TTC549 (cell line): ENCODE measurements around the gene CDC34.

ENCODE experiments used
- FAIRE-seq: peaks from 2 replicates; lab custom pipeline; 2012; peaks lifted over from hg19 to GRCh38; lab: Jason Lieb, UNC

The CDC34 gene

GRCh38 chr19:497869-498510 is 33.6 kb upstream of the CDC34 start:
- no peak for FAIRE-seq

- no peak for FAIRE-seq
Measured at GRCh38 chr19:498511-498891, 33.1 kb upstream of the CDC34 start.

- FAIRE-seq = no peak
Measured at GRCh38 chr19:498977-499623, 32.5 kb upstream of the CDC34 start.

- no peak for FAIRE-seq
Measured at GRCh38 chr19:501646-502045, 29.9 kb upstream of the CDC34 start.

- no peak for FAIRE-seq
Measured at GRCh38 chr19:504616-505015, 26.9 kb upstream of the CDC34 start.

GRCh38 chr19:506404-507285 is 24.9 kb upstream of the CDC34 start:
- FAIRE-seq = peak; percentile 97

- no peak for FAIRE-seq
Measured at GRCh38 chr19:507286-508203, 24.0 kb upstream of the CDC34 start, which contains the start of gene TPGS1. TSS of gene TPGS1 (plus strand) at chr19:507497. CDS start at chr19:507507, 10 bp downstream.

- FAIRE-seq = no peak
Measured at GRCh38 chr19:508204-509150, 23.1 kb upstream of the CDC34 start.

GRCh38 chr19:510606-511100 is 20.9 kb upstream of the CDC34 start:
- no peak for FAIRE-seq

- no peak for FAIRE-seq
Measured at GRCh38 chr19:511101-511851, 20.3 kb upstream of the CDC34 start.

GRCh38 chr19:512547-513365 is 18.8 kb upstream of the CDC34 start:
- FAIRE-seq = no peak

- no peak for FAIRE-seq
Measured at GRCh38 chr19:513368-514165, 18.0 kb upstream of the CDC34 start.

GRCh38 chr19:514166-514663 is 17.3 kb upstream of the CDC34 start:
- FAIRE-seq = no peak

- FAIRE-seq = no peak
Measured at GRCh38 chr19:517721-518597, 13.6 kb upstream of the CDC34 start.

GRCh38 chr19:518598-519231 is 12.8 kb upstream of the CDC34 start:
- FAIRE-seq = no peak

- FAIRE-seq = no peak
Measured at GRCh38 chr19:519449-519865, 12.1 kb upstream of the CDC34 start.
